CD4-positive, CD25-positive, alpha-beta regulatory T cell (primary cell): ENCODE measurements around the gene STON1. TPM values are rescaled to one million over a fixed set of nuclear protein-coding genes. Genes with fewer than 3 reads are reported as not detected.

Experiments used
- ATAC-seq, 2 donors: fragments of 150-1000 bp; cut with Tn5 transposase; one replicate each; pipeline ENCODE4 v1.10.0; 2021; ENCODE audit warnings: low read depth in 2 of 2, moderate number of reproducible peaks in 2 of 2, moderate library complexity in 1 of 2
- DNase-seq, 3 donors: peaks; one replicate each; pipeline versions ENCODE4 v3.0.0 to v3.0.0-alpha.2; 2012 to 2022; ENCODE audit warnings: mixed read lengths in 1 of 3
- H3K27ac ChIP-seq: one replicate; pipeline ENCODE4 v1.7.0; 2013; ENCODE audit warnings: mild to moderate bottlenecking, low read length; ENCODE audit not compliant: insufficient read depth, poor library complexity, severe bottlenecking
- H3K27me3 ChIP-seq: one replicate; pipeline ENCODE4 v1.7.0; 2013; ENCODE audit warnings: low read length; ENCODE audit not compliant: control insufficient read depth, insufficient read depth
- H3K36me3 ChIP-seq: one replicate; pipeline ENCODE4 v1.7.0; 2013; ENCODE audit warnings: mild to moderate bottlenecking, low read length, moderate library complexity; ENCODE audit not compliant: control insufficient read depth, insufficient read depth
- H3K4me1 ChIP-seq: 2 replicates; pipeline ENCODE4 v1.7.0; 2013; ENCODE audit warnings: mild to moderate bottlenecking, low read length; ENCODE audit not compliant: insufficient read depth, control insufficient read depth, poor library complexity, severe bottlenecking
- H3K4me3 ChIP-seq: one replicate; pipeline ENCODE4 v1.7.0; 2013; ENCODE audit warnings: low read depth, mild to moderate bottlenecking, low read length, moderate library complexity
- H3K9me3 ChIP-seq, 2 experiments: 1 replicate in 1 of 2; 2 replicates in 1 of 2; pipeline ENCODE4 v1.7.0; 2013; ENCODE audit warnings: low read length in 2 of 2, mild to moderate bottlenecking in 1 of 2, moderate library complexity in 1 of 2; ENCODE audit not compliant: control insufficient read depth in 2 of 2
- H3K27ac Mint-ChIP-seq, 3 donors: one replicate each; pipeline ENCODE4 v1.8.0; 2020 to 2022; ENCODE audit warnings: mild to moderate bottlenecking in 3 of 3, mixed read lengths in 3 of 3, moderate library complexity in 2 of 3
- H3K27me3 Mint-ChIP-seq: one replicate; pipeline ENCODE4 v1.8.0; 2022; ENCODE audit warnings: mild to moderate bottlenecking, mixed read lengths
- H3K36me3 Mint-ChIP-seq: one replicate; pipeline ENCODE4 v1.8.0; 2020; ENCODE audit warnings: mixed read lengths
- H3K4me1 Mint-ChIP-seq, 4 donors: one replicate each; pipeline ENCODE4 v1.8.0; 2020 to 2022; ENCODE audit warnings: mixed read lengths in 4 of 4, mild to moderate bottlenecking in 1 of 4
- H3K4me3 Mint-ChIP-seq, 4 donors: one replicate each; pipeline ENCODE4 v1.8.0; 2020 to 2022; ENCODE audit warnings: mild to moderate bottlenecking in 4 of 4, mixed read lengths in 4 of 4, moderate library complexity in 3 of 4
- H3K9me3 Mint-ChIP-seq, 7 donors: one replicate each; pipeline ENCODE4 v1.8.0; 2020 to 2022; ENCODE audit warnings: mixed read lengths in 7 of 7, mild to moderate bottlenecking in 3 of 7, moderate library complexity in 2 of 7
- polyA plus RNA-seq, 4 donors: library from polyadenylated mRNA; unstranded; fragments of 300-500 nt; fragmentation: Illumina TruSeq; gene quantifications; one replicate each; pipeline ENCODE4 v1.2.3, GENCODE V29; 2021
- total RNA-seq: library from RNA; stranded (reverse); gene quantifications from one replicate; pipeline ENCODE4 v1.2.3, GENCODE V29; 2022

Gene STON1
- total and polyA plus RNA-seq, 5 donors from 2014 or later = 0.07 to 3.4 (median 0.17) TPM

GRCh38 chr2:48574353-48575287 lies 44.7 kb downstream of the STON1 start:
- no peaks in the 10 kb centered on the region for H3K9me3 ChIP-seq
- H3K4me1 Mint-ChIP-seq = peaks cover 11 to 19% (median 13%) of the 10 kb centered on the region in 4 donors
- no peaks in the 10 kb centered on the region for H3K27me3 ChIP-seq
- no peaks in the 10 kb centered on the region for H3K36me3 Mint-ChIP-seq
- H3K27ac Mint-ChIP-seq = peak overlapping the region in 1 of 3 donors; percentile 27
- H3K27me3 Mint-ChIP-seq = no peaks in the 10 kb centered on the region
- no peaks in the 10 kb centered on the region for H3K36me3 ChIP-seq
- H3K4me3 ChIP-seq = peak overlapping the region; percentile 51
- no peaks in the 10 kb centered on the region for H3K4me1 ChIP-seq
- ATAC-seq = no peak
- no peaks in the 10 kb centered on the region for H3K9me3 Mint-ChIP-seq
- DNase-seq = peak in 1 of 3 donors; percentile 44
- H3K27ac ChIP-seq = no peak overlapping the region
- no peak overlapping the region for H3K4me3 Mint-ChIP-seq

- Histone ChIP-seq H3K4me3 (no peak overlapping the region), H3K9me3 (no peaks in the 10 kb centered on the region), H3K4me1 (no peaks in the 10 kb centered on the region), H3K27ac (no peak overlapping the region), H3K36me3 (no peaks in the 10 kb centered on the region), H3K27me3 (no peaks in the 10 kb centered on the region)
- peaks cover 11 to 19% (median 12%) of the 10 kb centered on the region in 4 donors for H3K4me1 Mint-ChIP-seq
- peaks cover 0 to 3% (median 0%) of the 10 kb centered on the region in 7 donors for H3K9me3 Mint-ChIP-seq
- H3K4me3 Mint-ChIP-seq = no peak overlapping the region
- peaks cover 4% of the 10 kb centered on the region for H3K27me3 Mint-ChIP-seq
- no peak overlapping the region for H3K27ac Mint-ChIP-seq
- H3K36me3 Mint-ChIP-seq = peaks cover 13% of the 10 kb centered on the region
- DNase-seq (no peak), ATAC-seq (no peak)
These were observed 48.4 kb downstream of the STON1 start for GRCh38 chr2:48578313-48578712.

- no peak overlapping the region for H3K27ac Mint-ChIP-seq
- H3K27me3 Mint-ChIP-seq = peaks cover 4% of the 10 kb centered on the region
- DNase-seq (no peak), ATAC-seq (no peak)
- no peak overlapping the region for H3K4me3 ChIP-seq
- no peaks in the 10 kb centered on the region for H3K27me3 ChIP-seq
- H3K9me3 ChIP-seq = no peaks in the 10 kb centered on the region
- no peaks in the 10 kb centered on the region for H3K4me1 ChIP-seq
- no peak overlapping the region for H3K27ac ChIP-seq
- H3K4me1 Mint-ChIP-seq = peaks cover 1 to 5% (median 3%) of the 10 kb centered on the region in 4 donors
- peaks cover 13% of the 10 kb centered on the region for H3K36me3 Mint-ChIP-seq
- H3K4me3 Mint-ChIP-seq = no peak overlapping the region
- H3K9me3 Mint-ChIP-seq = peaks cover 0 to 3% (median 0%) of the 10 kb centered on the region in 7 donors
- no peaks in the 10 kb centered on the region for H3K36me3 ChIP-seq
These were observed 54.0 kb downstream of the STON1 start for GRCh38 chr2:48583961-48584360.

- no peaks in the 10 kb centered on the region for H3K4me1 ChIP-seq
- Mint-ChIP-seq H3K36me3 (peaks cover 13% of the 10 kb centered on the region), H3K27ac (no peak overlapping the region), H3K4me3 (no peak overlapping the region), H3K27me3 (peaks cover 4% of the 10 kb centered on the region), H3K9me3 (peaks cover 0 to 3% (median 0%) of the 10 kb centered on the region in 7 donors), H3K4me1 (peaks cover 2 to 4% (median 3%) of the 10 kb centered on the region in 4 donors)
- H3K36me3 ChIP-seq = no peaks in the 10 kb centered on the region
- H3K27ac ChIP-seq = no peak overlapping the region
- no peaks in the 10 kb centered on the region for H3K9me3 ChIP-seq
- DNase-seq = no peak
- no peaks in the 10 kb centered on the region for H3K27me3 ChIP-seq
- no peak for ATAC-seq
- H3K4me3 ChIP-seq = no peak overlapping the region
These were observed 54.6 kb downstream of the STON1 start for GRCh38 chr2:48584551-48584950.

GRCh38 chr2:48586433-48586832 lies 56.5 kb downstream of the STON1 start:
- no peaks in the 10 kb centered on the region for H3K36me3 ChIP-seq

GRCh38 chr2:48587560-48587959 lies 57.6 kb downstream of the STON1 start:
- H3K4me1 Mint-ChIP-seq = peaks cover 0 to 4% (median 2%) of the 10 kb centered on the region in 4 donors
- H3K36me3 ChIP-seq = no peaks in the 10 kb centered on the region
- H3K36me3 Mint-ChIP-seq = peaks cover 3% of the 10 kb centered on the region
- no peaks in the 10 kb centered on the region for H3K9me3 Mint-ChIP-seq
- no peak for DNase-seq
- no peak overlapping the region for H3K4me3 ChIP-seq
- no peaks in the 10 kb centered on the region for H3K4me1 ChIP-seq
- ATAC-seq = no peak
- no peak overlapping the region for H3K4me3 Mint-ChIP-seq
- no peaks in the 10 kb centered on the region for H3K27me3 Mint-ChIP-seq
- no peaks in the 10 kb centered on the region for H3K9me3 ChIP-seq
- no peak overlapping the region for H3K27ac Mint-ChIP-seq
- no peak overlapping the region for H3K27ac ChIP-seq
- peaks cover 2% of the 10 kb centered on the region for H3K27me3 ChIP-seq

More at GRCh38 chr2:48586433-48586832, 56.5 kb downstream of the STON1 start:
- Mint-ChIP-seq H3K4me3 (no peak overlapping the region), H3K4me1 (peaks cover 0 to 4% (median 2%) of the 10 kb centered on the region in 4 donors), H3K9me3 (no peaks in the 10 kb centered on the region), H3K27me3 (peaks cover 4% of the 10 kb centered on the region), H3K36me3 (peaks cover 5% of the 10 kb centered on the region), H3K27ac (no peak overlapping the region)
- DNase-seq (no peak), ATAC-seq (no peak)
- H3K27ac ChIP-seq = no peak overlapping the region
- no peaks in the 10 kb centered on the region for H3K9me3 ChIP-seq
- H3K27me3 ChIP-seq = peaks cover 1% of the 10 kb centered on the region
- no peak overlapping the region for H3K4me3 ChIP-seq
- no peaks in the 10 kb centered on the region for H3K4me1 ChIP-seq

- peaks cover 1% of the 10 kb centered on the region for H3K36me3 Mint-ChIP-seq
- Histone ChIP-seq H3K4me1 (no peaks in the 10 kb centered on the region), H3K4me3 (no peak overlapping the region), H3K9me3 (no peaks in the 10 kb centered on the region), H3K27ac (no peak overlapping the region), H3K36me3 (no peaks in the 10 kb centered on the region), H3K27me3 (peaks cover 2% of the 10 kb centered on the region)
- H3K4me3 Mint-ChIP-seq = no peak overlapping the region
- DNase-seq (no peak), ATAC-seq (no peak)
- H3K9me3 Mint-ChIP-seq = no peaks in the 10 kb centered on the region
- no peaks in the 10 kb centered on the region for H3K27me3 Mint-ChIP-seq
- no peak overlapping the region for H3K27ac Mint-ChIP-seq
- peaks cover 0 to 4% (median 2%) of the 10 kb centered on the region in 4 donors for H3K4me1 Mint-ChIP-seq
These were observed 58.0 kb downstream of the STON1 start for GRCh38 chr2:48587961-48588360.
